Fibroblast of upper back skin (primary cell): ENCODE results near the gene ACOT4.
"Not testable (repeated sequence)": the region's sequence is repeated elsewhere in the genome, so short reads cannot be mapped to it uniquely, and the experiment has no call there.

Experiments used
- DNase-seq: peaks from one replicate; pipeline ENCODE4 v3.0.0-alpha.2; 2013

The ACOT4 gene

DNA sequence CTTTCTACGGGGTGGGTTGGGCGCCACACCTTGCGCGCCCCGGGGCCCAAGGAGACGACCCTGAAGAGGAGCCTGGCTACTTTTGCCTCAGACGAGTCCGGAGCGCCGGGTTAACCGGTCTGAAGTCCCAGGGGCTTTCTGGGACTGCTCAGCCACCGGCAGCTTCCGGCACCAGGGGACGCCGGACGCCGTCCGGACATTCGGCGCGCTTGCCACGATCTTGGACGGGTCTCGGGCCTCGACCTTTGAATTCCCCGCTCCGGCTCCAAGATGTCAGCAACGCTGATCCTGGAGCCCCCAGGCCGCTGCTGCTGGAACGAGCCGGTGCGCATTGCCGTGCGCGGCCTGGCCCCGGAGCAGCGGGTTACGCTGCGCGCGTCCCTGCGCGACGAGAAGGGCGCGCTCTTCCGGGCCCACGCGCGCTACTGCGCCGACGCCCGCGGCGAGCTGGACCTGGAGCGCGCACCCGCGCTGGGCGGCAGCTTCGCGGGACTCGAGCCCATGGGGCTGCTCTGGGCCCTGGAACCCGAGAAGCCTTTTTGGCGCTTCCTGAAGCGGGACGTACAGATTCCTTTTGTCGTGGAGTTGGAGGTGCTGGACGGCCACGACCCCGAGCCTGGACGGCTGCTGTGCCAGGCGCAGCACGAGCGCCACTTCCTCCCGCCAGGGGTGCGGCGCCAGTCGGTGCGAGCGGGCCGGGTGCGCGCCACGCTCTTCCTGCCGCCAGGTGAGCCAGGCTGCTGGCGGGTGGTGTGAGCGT lies at the start of gene ACOT4:
Gene ACOT4, plus strand, starts transcription at position 184 of the 760 bp plus-strand sequence. Its CDS starts 87 bp downstream, at position 271.
- peak; percentile 11 for DNase-seq

GRCh38 chr14:73542961-73543360 lies 48.7 kb upstream of the ACOT4 start:
- DNase-seq, result not testable (repeated sequence)

DNA sequence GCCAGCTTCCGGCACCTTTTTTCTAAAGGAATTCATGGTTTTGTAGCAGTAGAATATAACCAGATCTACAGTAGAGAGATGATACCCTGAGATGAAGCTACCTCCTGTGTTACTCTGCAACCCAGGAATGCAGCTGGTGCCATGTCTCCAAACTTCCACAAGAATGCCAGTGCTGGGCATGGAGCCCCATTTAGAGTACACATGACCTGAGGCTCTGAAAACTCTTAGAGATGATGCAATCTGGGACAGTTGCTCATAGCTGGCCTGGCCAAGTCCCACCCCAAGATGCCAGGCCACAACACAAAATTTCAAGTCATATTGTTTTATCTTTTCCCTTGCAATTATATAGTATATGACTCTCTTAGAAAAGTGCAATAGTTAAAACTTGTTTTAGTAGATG lies 46.3 kb upstream of the ACOT4 start:
- DNase-seq, result not testable (repeated sequence)

- DNase-seq, result not testable (repeated sequence)
Observed at GRCh38 chr14:73549097-73549496, 42.6 kb upstream of the ACOT4 start.

- DNase-seq, result not testable (repeated sequence)
Observed at GRCh38 chr14:73549889-73550524, 41.7 kb upstream of the ACOT4 start.

DNA sequence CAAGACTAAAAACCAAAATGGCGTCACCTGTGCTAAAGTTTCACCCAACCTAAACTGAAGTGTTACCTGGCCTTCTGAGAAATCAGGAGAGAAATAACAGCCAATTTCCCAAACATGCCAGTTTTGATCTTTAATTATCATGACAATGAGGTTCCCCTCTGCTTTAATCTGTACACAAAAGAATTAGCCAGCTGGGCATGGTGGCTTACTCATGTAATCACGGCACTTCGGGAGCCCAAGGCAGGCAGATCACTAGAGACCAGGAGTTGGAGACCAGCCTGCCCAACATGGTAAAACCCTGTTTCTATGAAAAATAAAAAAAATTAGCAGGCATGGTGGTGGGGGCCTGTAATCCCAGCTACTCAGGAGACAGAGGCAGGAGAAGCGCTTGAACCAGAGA lies 37.8 kb upstream of the ACOT4 start:
- DNase-seq, result no peak

DNA sequence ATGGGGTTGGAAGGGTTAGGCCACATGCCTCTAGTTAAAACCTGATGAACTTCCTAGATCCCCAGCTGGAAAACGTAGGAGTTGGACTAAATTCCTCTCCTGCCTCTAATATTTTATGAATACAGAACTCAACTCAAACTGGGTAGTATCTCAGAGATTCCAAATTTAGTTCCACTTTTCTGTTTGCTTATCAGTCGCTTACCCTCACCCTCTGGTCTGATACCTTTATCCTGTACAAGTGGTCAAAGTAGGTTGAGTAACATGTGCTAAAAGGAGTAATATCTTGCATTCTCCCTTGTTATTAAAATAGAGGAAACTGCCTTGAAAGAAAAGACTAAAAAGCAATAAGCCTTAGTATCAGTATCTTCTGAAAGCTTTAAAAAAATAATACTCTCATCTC lies 34.5 kb upstream of the ACOT4 start:
- not testable (repeated sequence) for DNase-seq

GRCh38 chr14:73558238-73558637 lies 33.4 kb upstream of the ACOT4 start:
- DNase-seq, result not testable (repeated sequence)

DNA sequence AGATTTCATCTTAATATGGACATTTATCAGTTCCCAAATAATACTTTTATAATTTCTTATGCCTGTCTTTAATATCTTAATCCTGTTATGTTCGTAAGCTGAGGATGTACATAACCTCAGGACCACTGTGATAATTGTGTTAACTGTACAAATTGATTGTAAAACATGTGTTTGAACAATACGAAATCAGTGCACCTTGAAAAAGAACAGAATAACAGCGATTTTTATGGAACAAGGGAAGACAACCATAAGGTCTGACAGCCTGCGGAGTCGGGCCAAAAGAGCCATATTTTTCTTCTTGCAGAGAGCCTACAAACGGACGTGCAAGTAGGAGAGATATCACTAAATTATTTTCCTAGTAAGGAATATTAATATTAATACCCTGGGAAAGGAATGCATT lies 29.4 kb upstream of the ACOT4 start:
- DNase-seq, result not testable (repeated sequence)

DNA sequence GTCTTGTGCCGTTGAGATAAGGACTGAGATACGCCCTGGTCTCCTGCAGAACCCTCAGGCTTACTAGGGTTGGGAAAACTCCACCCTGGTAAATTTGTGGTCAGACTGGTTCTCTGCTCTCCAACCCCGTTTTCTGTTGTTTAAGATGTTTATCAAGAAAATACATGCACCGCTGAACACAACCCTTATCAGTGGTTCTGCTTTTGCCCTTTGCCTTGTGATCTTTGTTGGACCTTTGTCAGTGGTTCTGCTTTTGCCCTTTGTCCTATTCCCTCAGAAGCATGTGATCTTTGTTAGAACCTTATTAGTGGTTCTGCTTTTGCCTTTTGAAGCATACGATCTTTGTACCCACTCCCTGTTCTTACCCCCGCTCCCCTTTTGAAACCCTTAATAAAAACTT lies 29.0 kb upstream of the ACOT4 start:
- DNase-seq, result not testable (repeated sequence)

- not testable (repeated sequence) for DNase-seq
Observed at GRCh38 chr14:73566431-73566830, 25.2 kb upstream of the ACOT4 start.

GRCh38 chr14:73566935-73567334 lies 24.7 kb upstream of the ACOT4 start:
- DNase-seq, result not testable (repeated sequence)

DNA sequence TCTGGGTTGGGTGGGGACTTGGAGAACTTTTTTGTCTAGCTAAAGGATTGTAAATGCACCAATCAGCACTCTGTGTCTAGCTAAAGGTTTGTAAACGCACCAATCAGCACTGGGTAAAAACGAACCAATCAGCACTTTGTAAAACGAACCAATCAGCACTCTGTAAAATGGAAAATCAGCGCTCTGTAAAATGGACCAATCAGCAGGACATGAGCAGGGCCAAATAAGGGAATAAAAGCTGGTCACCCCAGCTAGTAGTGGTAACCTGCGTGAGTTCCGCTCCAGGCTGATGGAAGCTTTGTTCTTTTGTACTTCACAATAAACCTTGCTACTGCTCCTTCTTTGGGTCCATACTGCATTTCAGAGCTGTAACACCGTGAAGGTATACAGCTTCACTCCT lies 24.3 kb upstream of the ACOT4 start:
- no peak for DNase-seq

- peak; percentile 42 for DNase-seq
Observed at GRCh38 chr14:73567951-73568885, 23.5 kb upstream of the ACOT4 start.

- not testable (repeated sequence) for DNase-seq
Observed at GRCh38 chr14:73568886-73569184, 22.8 kb upstream of the ACOT4 start.

DNA sequence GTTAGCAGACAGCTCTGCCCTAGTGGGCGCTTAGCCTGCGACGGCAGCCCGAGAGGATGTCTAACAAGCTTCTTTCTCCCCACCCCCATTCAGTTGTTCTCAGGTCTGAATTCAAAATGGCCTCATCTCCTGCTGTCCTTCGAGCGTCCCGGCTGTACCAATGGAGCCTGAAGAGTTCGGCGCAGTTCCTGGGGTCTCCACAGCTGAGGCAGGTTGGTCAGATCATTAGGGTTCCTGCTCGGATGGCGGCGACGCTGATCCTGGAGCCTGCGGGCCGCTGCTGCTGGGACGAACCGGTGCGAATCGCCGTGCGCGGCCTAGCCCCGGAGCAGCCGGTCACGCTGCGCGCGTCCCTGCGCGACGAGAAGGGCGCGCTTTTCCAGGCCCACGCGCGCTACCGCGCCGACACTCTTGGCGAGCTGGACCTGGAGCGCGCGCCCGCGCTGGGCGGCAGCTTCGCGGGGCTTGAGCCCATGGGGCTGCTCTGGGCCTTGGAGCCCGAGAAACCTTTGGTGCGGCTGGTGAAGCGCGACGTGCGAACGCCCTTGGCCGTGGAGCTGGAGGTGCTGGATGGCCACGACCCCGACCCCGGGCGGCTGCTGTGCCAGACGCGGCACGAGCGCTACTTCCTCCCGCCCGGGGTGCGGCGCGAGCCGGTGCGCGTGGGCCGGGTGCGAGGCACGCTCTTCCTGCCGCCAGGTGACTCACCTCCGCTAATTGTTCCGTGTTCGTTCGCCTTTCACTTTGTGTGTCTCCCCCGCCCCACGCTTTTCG lies 22.3 kb upstream of the ACOT4 start, which contains the start of gene ACOT2:
Gene ACOT2, plus strand, starts transcription at position 29 of the 774 bp plus-strand sequence. Its CDS starts 28 bp downstream, at position 57.
- peak; percentile 93 for DNase-seq

- DNase-seq, result peak; percentile 20
Observed at GRCh38 chr14:73570913-73571312, 20.8 kb upstream of the ACOT4 start.

DNA sequence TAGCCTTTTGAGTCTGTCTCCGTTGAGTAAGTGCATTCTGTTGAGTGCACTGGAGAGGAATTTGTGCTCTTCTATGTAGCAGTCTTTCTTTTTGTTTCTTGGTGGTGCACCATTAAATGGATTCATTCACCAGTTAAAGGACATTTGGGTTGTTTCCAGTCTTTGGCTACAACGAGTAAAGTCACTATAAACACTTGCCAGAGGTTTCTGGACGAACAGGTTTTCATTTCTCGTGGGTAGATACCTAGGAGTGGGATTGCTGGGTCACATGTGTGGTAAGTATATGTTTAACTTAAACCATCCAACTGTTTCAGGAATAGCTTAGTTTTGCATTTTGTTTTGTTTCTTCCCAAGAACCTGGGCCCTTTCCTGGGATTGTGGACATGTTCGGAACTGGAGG lies 18.6 kb upstream of the ACOT4 start:
- DNase-seq, result not testable (repeated sequence)

DNA sequence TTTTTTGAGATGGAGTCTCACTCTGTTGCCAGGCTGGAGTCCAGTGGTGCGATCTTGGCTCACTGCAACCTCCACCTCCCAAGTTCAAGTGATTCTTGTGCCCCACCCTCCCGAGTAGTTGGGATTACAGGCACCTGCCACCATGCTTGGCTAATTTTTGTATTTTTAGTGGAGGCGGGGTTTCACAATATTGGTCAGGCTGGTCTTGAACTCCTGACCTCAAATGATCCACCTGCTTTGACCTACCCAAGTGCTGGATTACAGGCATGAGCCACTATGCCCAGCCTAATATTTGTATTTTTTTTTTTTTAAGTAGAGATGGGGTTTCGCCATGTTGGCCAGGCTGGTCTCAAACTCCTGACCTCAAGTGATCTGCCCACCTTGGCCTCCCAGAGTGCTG lies 17.9 kb upstream of the ACOT4 start:
- DNase-seq, result not testable (repeated sequence)

DNA sequence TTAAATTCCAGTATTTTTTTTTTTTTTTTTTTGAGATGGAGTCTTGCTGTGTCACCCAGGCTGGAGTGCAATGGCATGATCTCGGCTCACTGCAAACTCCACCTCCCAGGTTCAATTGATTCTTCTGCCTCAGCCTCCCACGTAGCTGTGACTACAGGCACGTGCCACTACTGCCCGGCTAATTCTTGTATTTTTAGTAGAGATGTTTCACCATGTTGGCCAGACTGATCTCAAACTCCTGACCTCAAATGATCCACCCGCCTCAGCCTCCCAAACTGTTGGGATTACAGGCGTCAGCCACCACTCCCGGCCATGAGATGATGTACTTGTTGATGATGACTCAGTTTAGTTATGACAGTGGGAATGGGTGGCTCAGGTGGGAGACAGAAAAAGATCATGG lies 17.4 kb upstream of the ACOT4 start:
- not testable (repeated sequence) for DNase-seq

GRCh38 chr14:73576391-73576790 lies 15.3 kb upstream of the ACOT4 start:
- DNase-seq, result no peak

DNA sequence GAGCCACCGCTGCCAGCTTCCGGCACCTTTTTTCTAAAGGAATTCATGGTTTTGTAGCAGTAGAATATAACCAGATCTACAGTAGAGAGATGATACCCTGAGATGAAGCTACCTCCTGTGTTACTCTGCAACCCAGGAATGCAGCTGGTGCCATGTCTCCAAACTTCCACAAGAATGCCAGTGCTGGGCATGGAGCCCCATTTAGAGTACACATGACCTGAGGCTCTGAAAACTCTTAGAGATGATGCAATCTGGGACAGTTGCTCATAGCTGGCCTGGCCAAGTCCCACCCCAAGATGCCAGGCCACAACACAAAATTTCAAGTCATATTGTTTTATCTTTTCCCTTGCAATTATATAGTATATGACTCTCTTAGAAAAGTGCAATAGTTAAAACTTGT lies 14.5 kb upstream of the ACOT4 start:
- DNase-seq, result not testable (repeated sequence)
